Panc1 (cell line): ENCODE measurements around the gene ZCCHC7. TPM values are rescaled to one million over a fixed set of nuclear protein-coding genes. Genes with fewer than 3 reads are reported as not detected.

Experiments
- ATAC-seq: fragments of 200-7000 bp; cut with Tn5 transposase; 2 replicates; pipeline ENCODE4 v1.9.1; 2020; ENCODE audit warnings: mild to moderate bottlenecking, moderate library complexity
- BruUV-seq: library from RNA; stranded (reverse); fragments of 400-500 nt; replicated peaks from 2 replicates; lab custom pipeline; 2021; lab: Mats Ljungman, UMichigan
- CTCF ChIA-PET: fragments of 300-600 bp; sonication (Branson Sonifier 250); formaldehyde crosslinking; loops from one replicate; lab custom pipeline; 2022; ENCODE audit warnings: antibody characterized with exemption; lab: Charles Lee
- POLR2A ChIA-PET: fragments of 300-600 bp; sonication (Branson Sonifier 250); formaldehyde crosslinking; loops from one replicate; lab custom pipeline; 2022; ENCODE audit warnings: antibody characterized with exemption; lab: Charles Lee
- DNase-seq: peaks from one replicate; pipeline ENCODE4 v3.0.0-alpha.2; 2010; ENCODE audit warnings: low read depth, low spot score
- H3K27ac ChIP-seq: 2 replicates; pipeline ENCODE4 v1.5.1; 2011; ENCODE audit warnings: mild to moderate bottlenecking, low read length, inconsistent platforms
- H3K27me3 ChIP-seq: fragments of 200-500 bp; sonication (Bioruptor generic); 2 replicates; pipeline ENCODE4 v1.6.0; 2014; ENCODE audit warnings: low read length, inconsistent platforms; ENCODE audit not compliant: control insufficient read depth, insufficient read depth
- H3K36me3 ChIP-seq: fragments of 200-500 bp; sonication (Bioruptor generic); 2 replicates; pipeline ENCODE4 v1.5.1; 2014; ENCODE audit warnings: inconsistent platforms, mild to moderate bottlenecking, low read length, moderate library complexity; ENCODE audit not compliant: control insufficient read depth, insufficient read depth
- H3K4me1 ChIP-seq: 2 replicates; pipeline ENCODE4 v1.5.1; 2011; ENCODE audit warnings: inconsistent platforms, mild to moderate bottlenecking, low read length, moderate library complexity; ENCODE audit not compliant: control insufficient read depth, insufficient read depth
- H3K4me3 ChIP-seq, 2 experiments: 2 replicates each; pipeline ENCODE4 v1.5.1; 2011 to 2012; ENCODE audit warnings: low read depth in 2 of 2, low read length in 2 of 2, mild to moderate bottlenecking in 2 of 2, inconsistent platforms in 1 of 2, moderate library complexity in 1 of 2
- H3K9me3 ChIP-seq: fragments of 200-500 bp; sonication (Bioruptor generic); 2 replicates; pipeline ENCODE4 v1.5.1; 2014; ENCODE audit warnings: low read depth, mild to moderate bottlenecking, inconsistent platforms, low read length, moderate library complexity; ENCODE audit not compliant: control insufficient read depth, insufficient read depth
- POLR2AphosphoS5 ChIP-seq: IDR thresholded peaks from 2 replicates; pipeline ENCODE4 v1.6.1; 2012; ENCODE audit warnings: mild to moderate bottlenecking, low read depth, low read length, moderate library complexity
- SIN3A ChIP-seq: IDR thresholded peaks from 2 replicates; pipeline ENCODE4 v1.6.1; 2012; ENCODE audit warnings: low read depth, mild to moderate bottlenecking, low read length, moderate library complexity, borderline replicate concordance; ENCODE audit not compliant: insufficient read depth
- TCF7L2 ChIP-seq: IDR thresholded peaks from 2 replicates; pipeline ENCODE4 v1.6.1; 2011; ENCODE audit warnings: mild to moderate bottlenecking, low read depth, low read length, inconsistent platforms
- in situ Hi-C: cut with HindIII; loops from 2 replicates; pipeline ENCODE4 v1.10.0; 2016; ENCODE audit warnings: low sequenced_read_pairs, low pct_unique_long_range_greater_than_20kb
- intact Hi-C: fragments of 100-400 bp; cut with micrococcal nuclease; formaldehyde crosslinking; loops from one replicate; pipeline ENCODE4 v1.10.0; 2022; ENCODE audit not compliant: unreplicated experiment
- total RNA-seq: library from RNA; stranded (reverse); gene quantifications from one replicate; pipeline ENCODE4 v1.2.1, GENCODE V29; 2021; ENCODE audit not compliant: unreplicated experiment
- TF ChIP-seq, protein P1 (sequence below): fragments of 450-650 bp; IDR thresholded peaks from 2 replicates; pipeline ENCODE4 v1.5.1; 2017; ENCODE audit warnings: mild to moderate bottlenecking
- TF ChIP-seq, protein P2 (sequence below), 2 experiments: IDR thresholded peaks; 2 replicates each; pipeline ENCODE4 v1.6.1; 2011 to 2012; ENCODE audit warnings: low read depth in 2 of 2, control low read depth in 1 of 2, low read length in 1 of 2, mild to moderate bottlenecking in 1 of 2, moderate library complexity in 1 of 2; ENCODE audit not compliant: insufficient read depth in 1 of 2

ZCCHC7 gene
- total RNA-seq, 1 experiment from 2014 or later, result 43.7 TPM

DNA sequence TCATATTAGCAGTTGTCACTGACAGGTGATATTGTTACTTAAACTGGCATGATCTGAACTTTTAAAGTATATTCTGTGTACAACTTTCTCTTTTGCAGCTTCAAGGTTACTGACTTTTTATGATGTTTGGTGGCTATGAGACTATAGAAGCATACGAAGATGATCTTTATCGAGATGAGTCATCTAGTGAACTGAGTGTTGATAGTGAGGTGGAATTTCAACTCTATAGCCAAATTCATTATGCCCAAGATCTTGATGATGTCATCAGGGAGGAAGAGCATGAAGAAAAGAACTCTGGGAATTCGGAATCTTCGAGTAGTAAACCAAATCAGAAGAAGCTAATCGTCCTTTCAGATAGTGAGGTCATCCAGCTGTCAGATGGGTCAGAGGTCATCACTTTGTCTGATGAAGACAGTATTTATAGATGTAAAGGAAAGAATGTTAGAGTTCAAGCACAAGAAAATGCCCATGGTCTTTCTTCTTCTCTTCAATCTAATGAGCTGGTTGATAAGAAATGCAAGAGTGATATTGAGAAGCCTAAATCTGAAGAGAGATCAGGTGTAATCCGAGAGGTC lies 5.9 kb downstream of the ZCCHC7 start:
- no peak for DNase-seq
- no peak overlapping the region for H3K4me3 ChIP-seq
- ATAC-seq, result no peak
- no peak overlapping the region for H3K27ac ChIP-seq
- in situ Hi-C loops (loop anchor here (5.0 kb wide), 1 partner anchor 106 kb away; no protein-coding TSS in a partner anchor), intact Hi-C loops (loop anchor here (10.0 kb wide), 2 partner anchors 62 to 132 kb away; no protein-coding TSS in a partner anchor)
- peaks cover 15% of the 10 kb centered on the region for H3K36me3 ChIP-seq
- no peak for TF ChIP-seq SIN3A
- TF ChIP-seq, protein P1, sequence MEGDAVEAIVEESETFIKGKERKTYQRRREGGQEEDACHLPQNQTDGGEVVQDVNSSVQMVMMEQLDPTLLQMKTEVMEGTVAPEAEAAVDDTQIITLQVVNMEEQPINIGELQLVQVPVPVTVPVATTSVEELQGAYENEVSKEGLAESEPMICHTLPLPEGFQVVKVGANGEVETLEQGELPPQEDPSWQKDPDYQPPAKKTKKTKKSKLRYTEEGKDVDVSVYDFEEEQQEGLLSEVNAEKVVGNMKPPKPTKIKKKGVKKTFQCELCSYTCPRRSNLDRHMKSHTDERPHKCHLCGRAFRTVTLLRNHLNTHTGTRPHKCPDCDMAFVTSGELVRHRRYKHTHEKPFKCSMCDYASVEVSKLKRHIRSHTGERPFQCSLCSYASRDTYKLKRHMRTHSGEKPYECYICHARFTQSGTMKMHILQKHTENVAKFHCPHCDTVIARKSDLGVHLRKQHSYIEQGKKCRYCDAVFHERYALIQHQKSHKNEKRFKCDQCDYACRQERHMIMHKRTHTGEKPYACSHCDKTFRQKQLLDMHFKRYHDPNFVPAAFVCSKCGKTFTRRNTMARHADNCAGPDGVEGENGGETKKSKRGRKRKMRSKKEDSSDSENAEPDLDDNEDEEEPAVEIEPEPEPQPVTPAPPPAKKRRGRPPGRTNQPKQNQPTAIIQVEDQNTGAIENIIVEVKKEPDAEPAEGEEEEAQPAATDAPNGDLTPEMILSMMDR, result no peak
- TF ChIP-seq POLR2AphosphoS5, result no peak
- TF ChIP-seq, protein P2, sequence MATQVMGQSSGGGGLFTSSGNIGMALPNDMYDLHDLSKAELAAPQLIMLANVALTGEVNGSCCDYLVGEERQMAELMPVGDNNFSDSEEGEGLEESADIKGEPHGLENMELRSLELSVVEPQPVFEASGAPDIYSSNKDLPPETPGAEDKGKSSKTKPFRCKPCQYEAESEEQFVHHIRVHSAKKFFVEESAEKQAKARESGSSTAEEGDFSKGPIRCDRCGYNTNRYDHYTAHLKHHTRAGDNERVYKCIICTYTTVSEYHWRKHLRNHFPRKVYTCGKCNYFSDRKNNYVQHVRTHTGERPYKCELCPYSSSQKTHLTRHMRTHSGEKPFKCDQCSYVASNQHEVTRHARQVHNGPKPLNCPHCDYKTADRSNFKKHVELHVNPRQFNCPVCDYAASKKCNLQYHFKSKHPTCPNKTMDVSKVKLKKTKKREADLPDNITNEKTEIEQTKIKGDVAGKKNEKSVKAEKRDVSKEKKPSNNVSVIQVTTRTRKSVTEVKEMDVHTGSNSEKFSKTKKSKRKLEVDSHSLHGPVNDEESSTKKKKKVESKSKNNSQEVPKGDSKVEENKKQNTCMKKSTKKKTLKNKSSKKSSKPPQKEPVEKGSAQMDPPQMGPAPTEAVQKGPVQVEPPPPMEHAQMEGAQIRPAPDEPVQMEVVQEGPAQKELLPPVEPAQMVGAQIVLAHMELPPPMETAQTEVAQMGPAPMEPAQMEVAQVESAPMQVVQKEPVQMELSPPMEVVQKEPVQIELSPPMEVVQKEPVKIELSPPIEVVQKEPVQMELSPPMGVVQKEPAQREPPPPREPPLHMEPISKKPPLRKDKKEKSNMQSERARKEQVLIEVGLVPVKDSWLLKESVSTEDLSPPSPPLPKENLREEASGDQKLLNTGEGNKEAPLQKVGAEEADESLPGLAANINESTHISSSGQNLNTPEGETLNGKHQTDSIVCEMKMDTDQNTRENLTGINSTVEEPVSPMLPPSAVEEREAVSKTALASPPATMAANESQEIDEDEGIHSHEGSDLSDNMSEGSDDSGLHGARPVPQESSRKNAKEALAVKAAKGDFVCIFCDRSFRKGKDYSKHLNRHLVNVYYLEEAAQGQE (IDR thresholded peaks at IDR 0.05; ENCODE audit: insufficient read depth in 1 of 2, low read depth in 2 of 2, low read length in 1 of 2), result no peak
- TF ChIP-seq TCF7L2, result no peak
- POLR2A ChIA-PET, result no interaction called here
- H3K27me3 ChIP-seq, result no peaks in the 10 kb centered on the region
- H3K4me1 ChIP-seq, result peaks cover 18% of the 10 kb centered on the region
- BruUV-seq, result no TSS peak
- CTCF ChIA-PET, result no interaction called here
- H3K9me3 ChIP-seq, result no peaks in the 10 kb centered on the region

DNA sequence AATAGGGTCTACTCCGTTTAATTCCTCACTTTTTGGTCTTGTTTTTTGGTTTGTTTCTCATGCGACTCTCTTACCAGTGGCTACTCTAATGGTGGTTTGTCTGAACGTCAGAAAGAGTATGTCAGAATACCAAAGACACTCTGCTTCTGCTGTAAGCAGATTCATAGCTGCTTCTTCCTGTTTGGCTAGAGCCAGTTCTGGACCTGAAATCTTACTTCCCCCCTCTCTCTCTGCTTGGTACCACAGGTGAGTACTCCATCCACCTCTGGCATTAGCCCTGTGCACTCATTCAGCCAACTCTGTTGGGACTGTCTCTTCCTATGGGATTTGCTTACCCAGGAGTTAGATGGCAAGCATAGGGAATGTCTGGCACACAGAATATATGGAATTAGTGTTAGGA lies 6.6 kb downstream of the ZCCHC7 start:
- intact Hi-C loops, result loop anchor here (10.0 kb wide), 2 partner anchors 62 to 132 kb away; no protein-coding TSS in a partner anchor
- ChIA-PET CTCF (no interaction called here), POLR2A (no interaction called here)
- H3K4me1 ChIP-seq, result peaks cover 13% of the 10 kb centered on the region
- no peak for TF ChIP-seq SIN3A
- TF ChIP-seq, protein P2 (IDR thresholded peaks at IDR 0.05; ENCODE audit: insufficient read depth in 1 of 2, low read depth in 2 of 2, low read length in 1 of 2), result no peak
- H3K36me3 ChIP-seq, result peaks cover 16% of the 10 kb centered on the region
- BruUV-seq, result no TSS peak
- no peaks in the 10 kb centered on the region for H3K27me3 ChIP-seq
- no peak for DNase-seq
- H3K9me3 ChIP-seq, result no peaks in the 10 kb centered on the region
- no peak overlapping the region for H3K4me3 ChIP-seq
- no peak for ATAC-seq
- H3K27ac ChIP-seq, result no peak overlapping the region
- in situ Hi-C loops, result loop anchor here (5.0 kb wide), 1 partner anchor 105 kb away; no protein-coding TSS in a partner anchor
